GM19025 (cell line): ENCODE measurements around the gene CIAO3.
"Not testable (repeated sequence)": the region's sequence is repeated elsewhere in the genome, so short reads cannot be mapped to it uniquely, and the experiment has no call there.

ENCODE experiments used
- ATAC-seq: cut with Tn5 transposase; IDR thresholded peaks from one replicate; pipeline ENCODE4 v1.9.1; 2021; ENCODE audit warnings: mild to moderate bottlenecking, low read depth, moderate library complexity; ENCODE audit not compliant: unreplicated experiment

The CIAO3 gene

DNA sequence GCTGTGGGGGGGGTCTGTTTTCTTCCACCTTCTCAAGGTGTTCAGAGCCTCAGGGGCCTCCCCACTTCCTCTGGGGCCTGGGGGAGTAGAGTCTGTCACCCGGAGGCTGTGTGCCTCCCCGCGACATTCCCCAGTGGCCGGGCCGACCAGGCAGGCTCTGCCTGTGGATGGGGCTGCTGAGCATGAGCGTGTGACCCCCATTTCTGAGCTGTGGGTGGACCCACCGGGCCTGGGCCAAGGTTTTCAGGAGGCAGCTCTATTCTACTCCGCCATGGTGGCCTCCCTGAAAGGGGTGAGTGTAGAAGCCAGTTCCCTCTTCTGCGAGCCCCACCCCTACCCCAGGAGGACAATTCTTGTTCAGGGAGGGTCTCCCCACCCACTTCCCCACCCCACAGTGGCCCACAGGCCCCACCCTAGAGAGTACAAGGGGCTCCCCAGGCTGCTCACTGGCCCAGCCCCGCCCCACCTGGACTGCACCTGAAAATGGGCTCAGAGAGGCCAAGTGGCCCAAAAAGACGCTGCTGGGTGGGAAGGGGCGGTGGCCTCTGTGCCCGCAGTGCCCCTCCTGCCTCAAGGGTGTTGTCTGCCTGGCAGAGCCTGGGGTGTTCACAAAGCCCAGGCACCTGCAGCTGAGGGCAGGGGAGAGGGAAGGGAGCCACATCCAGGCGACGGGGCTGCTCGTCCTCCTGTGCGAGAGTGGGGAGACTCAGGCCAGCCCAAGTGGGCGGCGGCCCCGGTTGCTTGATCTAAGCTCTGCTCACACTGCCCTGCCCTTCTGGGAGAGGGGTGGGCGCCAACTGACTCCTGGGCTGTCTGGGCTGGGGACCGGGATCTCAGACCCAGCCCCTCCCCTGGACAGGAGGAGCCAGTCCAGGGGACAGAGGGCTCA lies 21.1 kb upstream of the CIAO3 start:
- no peak for ATAC-seq

DNA sequence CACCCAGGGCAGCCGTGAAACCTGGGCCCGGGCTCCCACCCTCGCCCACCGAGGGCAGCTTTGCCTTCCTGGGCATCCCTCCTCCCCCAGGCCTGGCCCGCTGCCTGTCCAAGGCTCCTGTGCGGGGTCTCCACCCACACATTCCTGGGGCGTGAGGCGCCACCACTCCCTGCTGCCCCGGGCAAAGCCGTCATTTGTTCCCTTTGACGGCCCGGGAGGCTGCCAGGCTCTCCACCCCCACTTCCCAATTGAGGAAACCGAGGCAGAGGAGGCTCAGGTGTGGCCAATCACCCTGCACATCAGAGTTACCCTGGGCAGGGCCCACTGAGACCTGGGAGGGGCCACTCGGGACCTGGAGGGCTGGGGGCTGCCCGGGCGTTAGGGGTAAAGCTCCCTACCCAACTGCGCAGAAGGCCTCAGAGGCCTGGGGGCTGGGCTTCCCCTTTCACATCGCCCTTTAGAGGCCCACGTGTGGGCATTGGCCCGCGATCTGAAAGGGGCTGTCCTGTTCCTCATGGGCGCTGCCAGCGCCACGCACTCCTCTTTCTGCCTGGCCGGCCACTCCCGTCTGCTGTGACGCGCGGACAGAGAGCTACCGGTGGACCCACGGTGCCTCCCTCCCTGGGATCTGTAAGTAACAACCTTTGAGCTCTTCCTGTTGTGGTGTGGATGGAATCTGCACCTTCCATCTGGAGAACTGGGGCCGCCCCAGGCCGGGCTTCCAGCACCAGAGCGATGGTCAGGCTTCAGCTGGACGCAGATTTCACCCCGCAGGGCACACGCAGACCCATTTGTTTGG lies 19.9 kb upstream of the CIAO3 start, which contains the start of gene MSLN:
Gene MSLN, plus strand, starts transcription at position 190 of the 799 bp plus-strand sequence. CDS start 1,947 bp downstream, outside the sequence.
- ATAC-seq: no peak

DNA sequence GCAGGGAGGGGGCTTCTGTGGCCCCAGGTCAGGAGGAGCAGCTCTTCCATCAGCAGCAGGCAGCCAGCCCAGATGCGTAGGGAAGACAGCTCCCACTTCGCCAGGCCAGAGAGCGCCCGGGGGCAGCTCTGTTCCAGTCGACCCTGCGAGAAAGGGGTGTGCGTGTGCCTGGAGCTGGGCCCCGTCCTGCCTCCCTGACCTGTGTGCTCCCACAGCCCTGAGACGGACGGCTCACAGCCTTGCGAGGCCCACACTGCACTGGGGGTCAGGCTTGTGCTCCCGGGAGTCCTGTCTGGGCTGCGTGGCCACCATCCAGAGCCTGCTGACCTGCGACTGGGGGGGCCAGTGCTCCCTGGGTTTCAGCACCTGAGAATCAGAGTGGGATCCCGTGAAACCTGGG lies 19.3 kb upstream of the CIAO3 start:
- no peak for ATAC-seq

DNA sequence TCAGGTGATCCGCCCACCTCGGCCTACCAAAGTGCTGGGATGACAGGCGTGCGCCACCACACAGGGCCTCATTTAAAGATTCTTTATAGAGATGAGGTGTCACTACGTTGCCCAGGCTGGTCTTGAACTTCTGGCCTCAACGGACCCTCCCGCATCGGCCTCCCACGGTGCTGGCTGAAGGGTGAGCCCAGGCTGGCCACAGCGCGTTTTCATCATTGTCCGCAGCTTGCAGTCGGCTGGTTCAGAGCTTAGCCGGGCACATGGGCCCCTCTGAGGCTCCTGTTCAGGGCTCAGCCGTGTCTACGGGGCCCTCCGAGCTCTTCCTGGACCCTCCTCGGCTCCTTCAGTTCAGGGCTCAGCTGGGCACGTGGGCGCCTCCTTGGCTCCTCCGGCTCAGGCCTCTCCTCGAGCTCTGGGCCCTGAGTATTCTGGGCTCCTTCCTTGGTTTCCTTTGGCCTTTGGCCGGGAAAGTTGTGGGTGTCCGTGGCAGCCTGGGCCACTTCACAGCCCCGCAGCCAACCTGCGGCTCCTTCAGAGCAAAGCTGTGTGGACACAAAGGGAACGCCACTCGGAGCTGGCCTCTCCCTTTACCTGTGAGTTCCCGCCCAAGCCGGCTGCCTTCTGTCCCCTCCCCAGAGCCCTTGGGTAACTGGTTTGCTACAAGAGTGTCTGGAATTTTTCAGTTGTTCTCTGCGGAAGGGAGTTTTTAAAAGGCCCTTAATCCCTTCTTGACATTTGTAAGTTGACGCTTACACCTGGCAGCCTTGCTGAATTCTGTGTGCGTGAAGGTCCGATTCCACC lies 18.5 kb upstream of the CIAO3 start:
- no peak for ATAC-seq

DNA sequence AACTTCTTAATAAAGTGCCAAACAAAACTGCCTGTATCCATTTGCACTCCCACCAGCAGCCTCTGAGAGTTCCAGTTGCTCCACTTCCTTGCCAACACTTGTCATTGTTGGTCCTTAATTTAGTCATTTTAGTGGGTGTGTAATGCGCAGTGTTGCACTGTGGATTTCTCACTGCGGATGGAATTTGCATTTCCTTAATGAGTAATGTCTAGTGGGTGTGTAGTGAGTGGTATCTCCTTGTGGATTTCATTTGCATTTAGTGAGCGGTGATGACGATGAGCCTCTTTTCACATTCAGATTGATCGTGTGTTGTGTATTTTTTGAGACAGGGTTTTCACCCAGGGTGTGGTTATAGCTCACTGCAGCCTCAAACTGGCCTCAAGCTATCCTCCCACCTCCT lies 15.6 kb upstream of the CIAO3 start:
- no peak for ATAC-seq

DNA sequence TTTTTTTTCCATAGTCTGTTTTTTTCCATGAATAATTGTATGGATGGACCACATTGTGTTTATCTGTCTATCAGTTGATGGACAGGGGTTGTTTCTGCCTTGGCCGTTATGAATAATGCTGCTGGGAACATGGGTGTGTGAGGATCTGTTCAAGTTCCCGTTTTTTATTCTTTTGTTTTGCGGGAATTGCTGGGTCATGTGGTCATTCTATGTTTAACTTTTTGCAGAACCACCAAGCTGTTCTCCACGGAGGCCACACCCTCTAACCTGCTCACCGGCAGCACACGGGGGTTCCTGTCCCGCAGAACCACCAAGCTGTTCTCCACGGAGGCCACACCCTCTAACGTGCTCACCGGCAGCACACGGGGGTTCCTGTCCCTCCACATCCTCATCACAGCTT lies 13.9 kb upstream of the CIAO3 start:
- no peak for ATAC-seq

DNA sequence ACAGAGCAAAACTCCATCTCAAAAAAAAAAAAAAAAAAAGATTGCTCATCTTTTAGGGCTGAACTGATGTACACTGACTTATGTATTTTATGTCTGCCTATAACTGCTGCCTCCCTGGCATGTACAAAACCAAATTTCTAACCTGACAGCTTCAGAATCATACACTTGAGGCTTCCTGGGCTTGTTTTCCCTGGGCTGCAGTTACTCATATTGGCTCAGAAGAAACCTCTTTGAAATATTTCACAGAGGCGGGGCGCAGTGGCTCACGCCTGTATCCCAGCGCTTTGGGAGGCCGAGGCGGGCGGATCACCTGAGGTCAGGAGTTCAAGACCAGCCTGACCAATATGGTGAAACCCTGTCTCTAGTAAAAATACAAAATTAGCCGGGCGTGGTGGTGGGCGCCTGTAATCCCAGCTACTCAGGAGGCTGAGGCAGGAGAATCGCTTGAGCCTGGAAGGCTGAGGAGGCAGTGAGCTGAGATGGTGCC lies 13.4 kb upstream of the CIAO3 start:
- ATAC-seq: not testable (repeated sequence)

DNA sequence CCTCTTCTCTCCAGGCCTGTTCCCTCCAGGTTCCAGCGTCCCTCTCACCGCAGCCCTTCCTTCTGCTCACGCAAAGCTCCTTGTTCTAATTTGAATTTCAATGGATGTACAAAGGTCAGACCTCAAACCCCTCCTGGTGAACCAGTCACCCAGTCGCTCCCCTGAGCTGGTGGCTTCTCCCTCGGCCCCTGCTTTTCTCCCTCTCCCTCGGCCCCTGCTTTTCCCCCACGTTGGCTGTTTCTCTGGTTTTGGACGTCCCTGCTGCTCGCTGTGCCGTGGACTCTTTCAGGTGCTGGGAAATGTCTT lies 11.2 kb upstream of the CIAO3 start:
- no peak for ATAC-seq

DNA sequence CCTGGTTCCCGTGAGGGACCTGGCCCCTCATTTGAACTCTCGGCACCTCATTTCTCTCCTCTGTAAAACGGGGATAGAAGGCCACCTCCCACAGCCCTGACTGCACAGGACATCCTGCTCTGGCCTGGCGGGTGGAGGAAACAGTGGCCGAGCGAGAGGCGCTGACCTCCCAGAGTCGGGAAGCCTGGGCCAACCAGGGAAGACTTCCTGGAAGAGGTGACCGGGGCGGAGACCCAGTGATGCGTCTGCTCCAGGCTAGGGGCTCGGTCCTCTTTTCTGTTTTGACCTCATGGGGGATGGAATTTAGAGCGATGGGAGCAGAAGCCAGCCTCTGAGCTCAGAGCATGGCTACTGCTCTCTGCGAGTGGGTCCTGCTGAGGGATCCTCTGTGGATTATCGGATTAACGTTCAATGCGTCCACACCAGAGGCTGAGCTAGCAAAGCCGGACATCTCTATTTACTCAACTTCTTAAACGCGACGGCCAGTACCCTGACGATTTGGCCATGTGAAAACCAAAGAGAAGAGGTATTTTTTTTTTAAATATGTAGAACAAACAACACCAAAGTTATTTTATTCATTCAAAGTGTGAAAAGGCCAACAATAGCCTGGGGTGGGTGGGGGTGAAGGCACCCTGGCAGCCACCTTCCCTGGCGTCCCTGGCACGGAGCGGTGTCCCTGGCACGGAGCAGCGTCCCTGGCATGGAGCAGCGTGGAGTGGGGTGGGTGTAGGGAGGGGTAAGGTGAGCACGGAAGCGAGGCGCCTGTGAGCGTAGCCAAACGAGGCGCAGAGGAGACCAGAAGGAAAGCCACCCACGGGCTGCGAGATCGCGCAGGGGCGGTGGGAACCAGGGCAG lies 10.6 kb upstream of the CIAO3 start:
- ATAC-seq: no peak

DNA sequence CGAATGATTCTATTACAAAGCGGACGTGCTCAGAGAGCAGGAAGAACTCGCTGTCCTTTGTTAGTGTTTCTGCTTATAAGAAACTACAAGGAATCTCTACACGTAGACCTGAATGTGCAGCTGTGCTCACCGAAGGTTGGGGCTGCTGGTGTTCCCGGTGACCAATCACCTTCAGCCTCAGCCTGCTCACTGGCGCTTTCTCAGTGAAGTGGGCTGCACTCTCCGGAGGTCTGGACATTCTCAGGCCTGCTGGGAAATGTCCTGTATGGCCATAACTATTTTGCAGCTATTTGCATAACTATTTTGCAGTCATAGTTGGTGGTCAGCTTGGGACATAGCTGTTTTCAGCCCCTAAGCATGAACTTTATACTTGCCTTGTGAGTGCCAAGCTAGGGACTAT lies 9.7 kb upstream of the CIAO3 start:
- ATAC-seq: no peak

DNA sequence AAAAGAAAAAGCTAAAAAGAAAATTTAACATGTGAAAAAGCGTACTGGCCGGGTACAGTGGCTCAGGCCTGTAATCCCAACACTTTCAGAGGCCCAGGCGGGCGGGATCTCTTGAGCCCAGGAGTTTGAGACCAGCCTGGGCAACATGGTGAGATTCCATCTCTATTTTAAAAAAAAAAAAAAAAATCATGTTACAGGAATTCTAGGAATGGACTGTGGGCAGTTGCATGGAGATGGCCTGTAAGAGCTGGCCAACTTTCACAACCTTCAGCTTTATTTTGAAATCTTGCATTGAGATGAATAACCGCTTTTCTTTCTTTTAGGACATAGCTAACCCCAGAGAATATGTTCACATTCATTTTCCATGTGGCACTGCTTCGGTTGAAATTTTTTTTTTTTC lies 8.2 kb upstream of the CIAO3 start:
- ATAC-seq: no peak

DNA sequence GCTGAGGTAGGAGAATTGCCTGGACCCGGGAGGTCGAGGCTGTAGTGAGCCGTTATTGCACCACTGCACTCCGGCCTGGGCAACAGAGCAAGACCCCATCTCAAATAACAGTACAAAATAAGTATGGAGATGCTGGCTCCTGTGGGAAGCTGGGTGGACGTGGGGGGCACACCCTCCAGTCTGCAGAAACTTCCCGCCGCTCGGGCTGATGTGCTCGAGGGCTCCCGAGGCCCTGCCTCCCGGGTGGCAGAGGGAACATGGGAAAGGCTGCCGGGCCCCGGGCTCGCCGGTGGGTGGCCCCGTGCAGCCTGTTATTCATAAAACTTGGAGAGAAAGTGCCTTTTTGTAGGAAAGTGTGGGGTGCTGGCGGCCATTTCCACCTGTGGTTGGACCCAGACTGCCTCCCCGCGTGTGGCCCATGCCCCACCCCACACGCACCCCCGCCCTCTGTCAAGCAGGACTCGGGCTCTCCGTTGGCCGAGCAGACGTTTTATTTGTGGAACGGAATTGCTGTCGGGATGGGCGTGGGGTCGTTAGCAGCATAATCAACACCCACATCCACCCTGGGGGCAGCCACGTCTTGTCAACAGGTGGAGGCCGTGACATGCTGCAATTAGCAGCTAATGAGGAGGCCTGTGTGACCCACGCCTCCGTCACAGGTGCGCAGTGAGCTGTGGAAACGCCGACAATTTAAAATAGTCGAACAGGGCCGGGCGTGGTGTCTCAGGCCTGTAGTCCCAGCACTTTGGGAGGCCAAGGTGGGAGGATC lies 7.4 kb upstream of the CIAO3 start:
- no peak for ATAC-seq

DNA sequence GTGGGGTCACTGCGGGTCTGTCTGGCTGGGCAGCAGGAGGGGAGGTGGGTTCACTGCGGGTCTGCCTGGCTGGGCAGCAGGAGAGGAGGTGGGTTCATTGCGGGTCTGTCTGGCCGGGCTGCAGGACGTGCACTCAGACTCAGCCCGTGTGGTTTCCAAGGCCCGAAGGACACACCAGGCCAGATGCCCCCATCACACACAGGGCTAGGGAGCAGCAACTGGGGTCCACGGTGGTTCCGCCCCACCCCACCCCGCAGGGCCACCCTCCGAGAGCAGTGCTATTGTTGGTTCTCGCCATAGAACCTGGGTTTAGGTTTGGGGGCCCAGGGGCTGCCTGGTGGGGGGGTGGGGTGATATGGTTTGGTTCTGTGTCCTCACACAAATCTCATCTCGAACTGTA lies 5.8 kb upstream of the CIAO3 start:
- no peak for ATAC-seq

DNA sequence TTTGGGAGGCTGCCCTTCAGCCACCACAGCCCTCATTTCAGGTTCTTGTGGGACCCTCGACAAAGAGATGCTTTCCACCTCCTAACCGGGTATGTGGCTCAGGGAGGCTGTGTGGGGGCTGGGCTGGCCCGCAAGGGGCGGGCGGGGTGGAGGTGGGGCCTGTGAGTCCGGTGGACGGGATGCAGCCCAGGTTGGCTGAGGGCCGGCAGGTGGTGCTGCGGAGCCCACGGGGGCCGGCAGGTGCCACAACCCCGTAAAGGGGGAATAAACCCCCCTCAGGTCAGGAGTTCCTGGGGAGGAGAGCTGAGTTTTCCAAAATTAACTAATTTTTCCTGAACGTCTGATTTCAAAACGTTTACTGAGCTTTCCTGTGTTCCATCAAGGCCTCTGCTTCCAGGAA lies 4.9 kb upstream of the CIAO3 start:
- ATAC-seq: no peak

DNA sequence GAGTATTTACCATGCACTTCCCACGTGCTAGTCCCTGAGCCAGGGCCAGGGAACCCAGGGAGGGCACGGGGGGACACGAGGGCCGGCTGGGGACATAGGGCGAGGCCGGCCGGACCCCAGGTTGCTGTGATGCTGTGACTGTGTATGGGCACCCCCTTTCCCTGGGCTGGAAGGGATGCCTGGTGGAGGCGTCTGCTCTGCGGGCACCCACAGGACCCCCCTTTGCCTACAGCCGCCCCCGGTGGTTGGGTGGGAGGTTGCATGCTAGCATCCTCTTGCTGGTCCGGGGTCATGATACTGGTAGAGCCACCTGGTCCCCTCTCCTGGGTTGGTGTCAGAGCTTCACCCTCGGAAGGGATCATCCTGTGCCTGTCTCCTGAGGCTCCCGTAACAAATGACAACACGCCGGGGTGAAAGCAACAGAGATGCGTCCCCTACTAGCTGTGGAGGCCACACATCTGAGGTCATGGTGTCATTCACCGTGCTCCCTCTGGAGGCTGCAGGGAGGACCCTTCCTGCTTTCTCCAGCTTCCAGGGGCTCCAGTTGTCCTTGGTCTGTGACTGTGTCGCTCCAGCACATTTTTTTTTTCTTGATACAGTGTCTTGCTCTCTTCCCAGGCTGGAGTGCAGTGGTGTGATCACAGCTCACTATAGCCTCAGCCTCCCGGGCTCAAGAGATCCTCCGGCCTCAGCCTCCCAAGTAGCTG lies 3.1 kb upstream of the CIAO3 start:
- no peak for ATAC-seq

DNA sequence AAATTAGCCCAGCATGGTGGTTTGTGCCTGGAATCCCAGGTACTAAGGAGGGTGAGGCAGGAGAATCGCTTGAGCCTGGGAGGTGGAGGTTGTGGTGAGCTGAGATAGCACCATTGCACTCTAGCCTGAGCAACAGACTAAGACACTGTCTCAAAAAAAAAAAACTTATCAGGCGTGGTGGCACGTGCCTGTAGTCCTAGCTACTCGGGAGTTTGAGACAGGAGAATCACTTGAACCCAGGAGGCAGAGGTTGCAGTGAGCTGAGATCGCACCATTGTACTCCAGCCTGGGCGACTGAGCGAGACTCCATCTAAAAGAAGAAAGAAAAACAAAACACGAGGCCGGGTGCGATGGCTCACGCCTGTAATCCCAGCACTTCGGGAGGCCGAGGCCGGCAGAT lies 2.1 kb upstream of the CIAO3 start:
- not testable (repeated sequence) for ATAC-seq

DNA sequence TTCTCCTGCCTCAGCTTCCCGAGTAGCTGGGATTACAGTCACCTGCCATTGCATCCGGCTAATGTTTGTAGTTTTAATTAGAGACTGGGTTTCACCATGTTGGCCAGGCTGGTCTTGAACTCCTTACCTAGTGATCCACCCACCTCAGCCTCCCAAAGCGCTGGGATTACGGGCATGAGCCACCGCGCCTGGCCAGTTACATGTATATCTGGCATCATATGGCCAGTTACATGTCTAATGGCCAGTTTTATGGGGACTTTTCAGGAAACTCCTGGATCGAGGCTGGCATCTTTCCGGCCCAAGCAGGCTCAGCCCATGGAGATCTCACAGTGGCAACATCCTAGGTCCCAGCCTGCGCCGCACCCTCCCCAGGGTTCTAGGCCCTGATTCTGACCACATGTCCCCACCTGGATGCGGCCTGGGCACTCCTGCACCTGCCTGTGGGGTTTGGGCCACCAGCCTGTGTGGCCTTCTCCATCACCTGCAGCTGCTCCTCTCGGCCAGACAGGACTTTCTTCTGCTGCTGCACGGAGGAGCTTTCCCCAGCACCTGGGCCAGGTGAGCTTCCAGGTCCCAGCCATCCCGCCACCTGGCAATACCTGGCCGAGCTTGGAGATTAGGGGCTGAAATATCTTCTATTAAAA lies 1.3 kb upstream of the CIAO3 start:
- ATAC-seq: no peak

DNA sequence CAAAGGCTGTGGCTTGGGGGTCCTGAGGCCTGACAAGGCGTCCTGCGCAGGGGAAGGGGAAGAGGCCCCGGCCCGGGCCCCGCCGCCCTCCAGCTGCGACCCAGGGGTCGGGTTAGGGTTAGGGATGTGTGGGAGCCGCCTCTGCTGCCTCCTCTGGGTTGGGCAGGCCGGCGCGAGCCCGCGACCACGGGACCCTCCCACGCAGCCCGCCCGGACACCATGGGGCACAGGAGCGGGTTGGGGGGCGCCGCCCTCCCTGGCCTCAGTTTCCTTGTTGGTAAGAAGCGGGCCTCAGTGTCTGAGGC lies 386 bp downstream of the CIAO3 start:
- ATAC-seq: peak; percentile 10
